Heart right ventricle (tissue), 16 donors: ENCODE data around the gene DESI2. TPM values are rescaled to one million over a fixed set of nuclear protein-coding genes. Genes with fewer than 3 reads are reported as not detected.
"Not testable (repeated sequence)": the region's sequence is repeated elsewhere in the genome, so short reads cannot be mapped to it uniquely, and the experiment has no call there.

Source experiments
- ATAC-seq, 8 donors: fragments of 200-7000 bp; cut with Tn5 transposase; one replicate each; pipeline ENCODE4 v1.9.1; 2020; ENCODE audit warnings: mild to moderate bottlenecking in 8 of 8, moderate library complexity in 8 of 8, moderate number of reproducible peaks in 1 of 8
- DNase-seq, 2 donors: peaks; one replicate each; pipeline ENCODE4 v3.0.0-alpha.2; 2020
- H3K27ac ChIP-seq, 10 donors: fragments of 200-600 bp; sonication (generic) in 2 of 10; one replicate each; pipeline versions ENCODE4 v1.5.0 to v1.8.0; 2020 to 2022; ENCODE audit warnings: mild to moderate bottlenecking in 3 of 10
- H3K27me3 ChIP-seq, 7 donors: fragments of 200-600 bp; one replicate each; pipeline ENCODE4 v1.8.0; 2021 to 2022; ENCODE audit warnings: mild to moderate bottlenecking in 2 of 7
- H3K36me3 ChIP-seq, 9 donors: fragments of 200-600 bp; sonication (generic) in 1 of 9; one replicate each; pipeline versions ENCODE4 v1.5.0 to v1.8.0; 2020 to 2022; ENCODE audit warnings: mild to moderate bottlenecking in 2 of 9
- H3K4me1 ChIP-seq, 9 donors: fragments of 200-600 bp; sonication (generic) in 1 of 9; one replicate each; pipeline versions ENCODE4 v1.5.0 to v1.8.0; 2020 to 2022; ENCODE audit warnings: mild to moderate bottlenecking in 4 of 9
- H3K4me3 ChIP-seq, 10 donors: fragments of 200-600 bp; sonication (generic) in 2 of 10; one replicate each; pipeline versions ENCODE4 v1.5.0 to v1.8.0; 2020 to 2022; ENCODE audit warnings: mild to moderate bottlenecking in 7 of 10, moderate library complexity in 2 of 10
- H3K9me3 ChIP-seq, 11 donors: fragments of 200-600 bp in 10 of 11; sonication (generic) in 2 of 11; one replicate each; pipeline versions ENCODE4 v1.5.0 to v1.8.0; 2013 to 2022; ENCODE audit warnings: mild to moderate bottlenecking in 2 of 11, control low read depth in 1 of 11, moderate library complexity in 1 of 11
- CTCF ChIP-seq, 9 donors: fragments of 200-600 bp; sonication (generic) in 2 of 9; IDR thresholded peaks; one replicate each; pipeline versions ENCODE4 v1.5.0 to v1.8.0; 2021 to 2022; ENCODE audit warnings: antibody characterized with exemption in 9 of 9, mild to moderate bottlenecking in 5 of 9, moderate library complexity in 1 of 9
- WGBS, 2 donors: extraction: QIAGEN DNeasy Blood & Tissue Kit; methylation state at CpG; one replicate each; pipeline ENCODE4 v1.1.7; 2013; ENCODE audit warnings: inconsistent platforms in 1 of 2; 5-methylcytosine and 5-hydroxymethylcytosine counted together
- intact Hi-C, 10 donors: fragments of 100-400 bp; cut with DNase I; formaldehyde crosslinking; loops; one replicate each; pipeline versions ENCODE4 v1.11.1 to v1.14.2; 2022
- polyA plus RNA-seq, 2 donors: library from polyadenylated mRNA; stranded (reverse); fragments of 200-250 nt; gene quantifications; one replicate each; pipeline ENCODE4 v1.2.3, GENCODE V29; 2013
- total RNA-seq, 10 donors: library from RNA; stranded (reverse); fragmentation: NEBNext Ultra II Directional in 3 of 10; extraction: Animal tissue kit (Norgen Biotek cat#: 25700) in 3 of 10; gene quantifications; one replicate each; pipeline versions ENCODE4 v1.2.1 to v1.2.4, GENCODE V29; 2021 to 2023
- donor health status: Arrhythmogenic right ventricular cardiomyopathy.
- donor health status: ischemic (EF 13 %, LVEDD 7.1; RV severe dilation, severe dysfunction).
- donor health status: healthy with polysubstance abuse.
- donor health status: DM: no; HTN: yes; CAD: no.
- donor health status: DM: no; HTN: no; CAD: no.
- donor health status: ischemic (EF 25% LVEDD 6.9; RV normal size, moderate dysfunction).
- donor health status: ischemic (EF 25% LVEDD 5.7; RV mildly dilated, moderate dysfunction).
- donor health status: healthy.
- donor health status: DM: yes; HTN: yes; CAD: no.
- donor health status: Ischemic cardiomyopathy.
- donor health status: ischemic (EF 35%, LVEDD 5.7; RV mildly dilated, moderate dysfunction).
- donor health status: nonischemic (EF 11% LVEDD 7.7; RV severe dilation, severe dysfunction).
- donor health status: DM: yes; HTN: yes; CAD: no.
- donor health status: PGD.
- donor health status: ischemic (EF 29% LVEDD 5.4; RV normal size, mild dysfunction).
- donor health status: nonischemic (EF 23%, LVEDD 6.1; RV moderate dilation, normal function).

Gene DESI2
- total and polyA plus RNA-seq, 12 donors = 11.7 to 24.0 (median 20.5) TPM

GRCh38 chr1:244732851-244733450 is 80.0 kb downstream of the DESI2 start:
- H3K4me3 ChIP-seq = no peak overlapping the region

GRCh38 chr1:244735404-244735803 is 82.5 kb downstream of the DESI2 start:
- ATAC-seq = no peak
- no peak for TF ChIP-seq CTCF (IDR thresholded peaks at IDR 0.05)
- intact Hi-C loops = no loop called here
- DNase-seq = no peak
- no peaks in the 10 kb centered on the region for H3K36me3 ChIP-seq
- H3K27me3 ChIP-seq = peaks cover 0 to 5% (median 0%) of the 10 kb centered on the region in 7 donors
- no peak overlapping the region for H3K27ac ChIP-seq
- 95 to 96% methylated on average over 6 of the region's 6 CpGs for WGBS, 2 donors
- no peak overlapping the region for H3K4me3 ChIP-seq
- H3K4me1 ChIP-seq = peaks cover 0 to 3% (median 0%) of the 10 kb centered on the region in 9 donors
- peaks cover 0 to 8% (median 0%) of the 10 kb centered on the region in 11 donors for H3K9me3 ChIP-seq

More at GRCh38 chr1:244732851-244733450, 80.0 kb downstream of the DESI2 start:
- Histone ChIP-seq H3K27ac (no peak overlapping the region), H3K4me1 (peaks cover 0 to 9% (median 3%) of the 10 kb centered on the region in 9 donors), H3K27me3 (peaks cover 0 to 13% (median 0%) of the 10 kb centered on the region in 7 donors), H3K36me3 (no peaks in the 10 kb centered on the region), H3K9me3 (peaks cover 0 to 8% (median 0%) of the 10 kb centered on the region in 11 donors)
- TF ChIP-seq CTCF (IDR thresholded peaks at IDR 0.05) = no peak
- 93 to 94% methylated on average over 15 of the region's 15 CpGs for WGBS, 2 donors
- DNase-seq = no peak
- ATAC-seq = no peak
- intact Hi-C loops = no loop called here

GRCh38 chr1:244735876-244736561 is 83.1 kb downstream of the DESI2 start:
- no peak for ATAC-seq
- no peak for TF ChIP-seq CTCF (IDR thresholded peaks at IDR 0.05)
- Histone ChIP-seq H3K9me3 (peaks cover 0 to 8% (median 0%) of the 10 kb centered on the region in 11 donors), H3K4me1 (peaks cover 0 to under 1% (median 0%) of the 10 kb centered on the region in 9 donors), H3K27ac (no peak overlapping the region), H3K27me3 (peaks cover 0 to 2% (median 0%) of the 10 kb centered on the region in 7 donors), H3K36me3 (no peaks in the 10 kb centered on the region), H3K4me3 (no peak overlapping the region)
- DNase-seq = no peak
- intact Hi-C loops = no loop called here
- 93 to 95% methylated on average over 10 of the region's 10 CpGs for WGBS, 2 donors

GRCh38 chr1:244739140-244739539 is 86.2 kb downstream of the DESI2 start:
- H3K36me3 ChIP-seq, H3K9me3 ChIP-seq, H3K4me1 ChIP-seq, ATAC-seq, H3K27me3 ChIP-seq, DNase-seq, H3K4me3 ChIP-seq, intact Hi-C loops, H3K27ac ChIP-seq: not testable (repeated sequence)
- WGBS, 2 donors = 72 to 89% methylated on average over 2 of the region's 2 CpGs

- H3K36me3 ChIP-seq, H3K9me3 ChIP-seq, H3K27ac ChIP-seq, DNase-seq, H3K4me3 ChIP-seq, H3K4me1 ChIP-seq, intact Hi-C loops, ATAC-seq, H3K27me3 ChIP-seq: not testable (repeated sequence)
- WGBS, 2 donors = 93 to 94% methylated on average over 20 of the region's 20 CpGs
Measured at GRCh38 chr1:244740027-244740617, 87.2 kb downstream of the DESI2 start.
